K562 (cell line): Measurements from ENCODE around the gene DPP9. TPM values are rescaled to one million over a fixed set of nuclear protein-coding genes. Genes with fewer than 3 reads are reported as not detected.

Experiments used
- ATAC-seq: fragments of 200-7000 bp; cut with Tn5 transposase; 3 replicates; pipeline ENCODE4 v1.9.1; 2020; ENCODE audit warnings: moderate library complexity
- BruUV-seq: library from RNA; stranded (reverse); fragments of 400-500 nt; replicated peaks from 2 replicates; lab custom pipeline; 2021; lab: Mats Ljungman, UMichigan
- CTCF ChIA-PET: fragments of 300-600 bp; formaldehyde crosslinking; extraction: SDS; loops from one replicate; lab custom pipeline; 2021; ENCODE audit warnings: low intra/inter-chr PET ratio; lab: Yijun Ruan, JAX
- POLR2A ChIA-PET: fragments of 300-600, 350-650 bp; sonication (Branson Sonifier 250); formaldehyde crosslinking; extraction: SDS; loops from one replicate; lab custom pipeline; 2021; ENCODE audit warnings: antibody characterized with exemption, inconsistent platforms; lab: Yijun Ruan, JAX
- DNase-seq, 4 experiments: peaks; one replicate each; pipeline versions ENCODE4 v3.0.0 to v3.0.0-alpha.2; 2011 to 2018; ENCODE audit warnings: low spot score in 3 of 4, mixed read lengths in 3 of 4; ENCODE audit errors: extremely low read depth in 1 of 4
- FAIRE-seq: peaks from 2 replicates; lab custom pipeline; 2011; peaks lifted over from hg19 to GRCh38; lab: Jason Lieb, UNC
- H2AFZ ChIP-seq: 2 replicates; pipeline ENCODE4 v1.6.0; 2011; ENCODE audit warnings: low read depth, low read length, control low read depth, inconsistent platforms
- H3K27ac ChIP-seq: fragments of 200-600 bp; 3 replicates; pipeline ENCODE4 v1.8.0; 2011; ENCODE audit warnings: low read depth, mild to moderate bottlenecking, control low read depth, inconsistent platforms, low read length, moderate library complexity, mixed read lengths; ENCODE audit errors: extremely low read depth
- H3K27me3 ChIP-seq, 2 experiments: fragments of 300-600 bp in 1 of 2; 2 replicates in 1 of 2; 3 replicates in 1 of 2; pipeline versions ENCODE4 v1.6.0 to v1.8.0; 2011; ENCODE audit warnings: inconsistent platforms in 2 of 2, low read length in 2 of 2, mild to moderate bottlenecking in 1 of 2, mixed read lengths in 1 of 2, moderate library complexity in 1 of 2; ENCODE audit not compliant: control insufficient read depth in 2 of 2, insufficient read depth in 2 of 2
- H3K36me3 ChIP-seq: fragments of 300-600 bp; 3 replicates; pipeline ENCODE4 v1.8.0; 2011; ENCODE audit warnings: mild to moderate bottlenecking, low read length, inconsistent platforms; ENCODE audit not compliant: control insufficient read depth, insufficient read depth
- H3K4me1 ChIP-seq, 2 experiments: fragments of 200-600 bp in 1 of 2; replicated peaks in 1 of 2; 2 replicates in 1 of 2; 3 replicates in 1 of 2; pipeline versions ENCODE4 v1.5.1 to v1.8.0; 2011; ENCODE audit warnings: inconsistent platforms in 2 of 2, low read length in 2 of 2, mild to moderate bottlenecking in 1 of 2, mixed read lengths in 1 of 2, moderate library complexity in 1 of 2; ENCODE audit not compliant: control insufficient read depth in 2 of 2, insufficient read depth in 2 of 2
- H3K4me2 ChIP-seq: 2 replicates; pipeline ENCODE4 v1.6.1; 2011; ENCODE audit warnings: low read length, control low read depth, inconsistent platforms, mixed read lengths; ENCODE audit not compliant: insufficient read depth
- H3K4me3 ChIP-seq: fragments of 200-600 bp; sonication (generic), shearing (Covaris generic); 2 replicates; pipeline ENCODE4 v1.5.1; 2016; ENCODE audit warnings: control low read depth, inconsistent platforms
- H3K79me2 ChIP-seq: fragments of 200-600 bp; 3 replicates; pipeline ENCODE4 v1.8.0; 2011; ENCODE audit warnings: low read length, inconsistent platforms; ENCODE audit not compliant: control insufficient read depth, insufficient read depth
- H3K9ac ChIP-seq, 2 experiments: 2 replicates each; pipeline versions ENCODE4 v1.6.0 to v1.6.1; 2011; ENCODE audit warnings: low read depth in 2 of 2, low read length in 2 of 2, control low read depth in 1 of 2, inconsistent platforms in 1 of 2, mild to moderate bottlenecking in 1 of 2, mixed read lengths in 1 of 2; ENCODE audit not compliant: insufficient read depth in 1 of 2
- H3K9me1 ChIP-seq: one replicate; pipeline ENCODE4 v1.6.0; 2011; ENCODE audit warnings: inconsistent platforms, mild to moderate bottlenecking, low read length, moderate library complexity; ENCODE audit not compliant: control insufficient read depth, insufficient read depth
- H3K9me3 ChIP-seq: replicated peaks from 2 replicates; pipeline ENCODE4 v1.5.1; 2011; ENCODE audit warnings: low read depth, low read length, inconsistent platforms; ENCODE audit not compliant: control insufficient read depth, insufficient read depth
- H4K20me1 ChIP-seq: replicated peaks from 2 replicates; pipeline ENCODE4 v1.6.1; 2011; ENCODE audit warnings: low read length, inconsistent platforms, mixed read lengths; ENCODE audit not compliant: control insufficient read depth, insufficient read depth
- FOXJ3 ChIP-seq: sonication (generic); formaldehyde crosslinking; IDR thresholded peaks from 2 replicates; pipeline ENCODE4 v1.4.0; 2020; ENCODE audit warnings: mild to moderate bottlenecking, missing genetic modification reagents
- ILK ChIP-seq: fragments of 450-650 bp; IDR thresholded peaks from 2 replicates; pipeline ENCODE4 v1.6.1; 2016; ENCODE audit warnings: missing genetic modification characterization, low read depth, mild to moderate bottlenecking, missing compliant biosample characterization, moderate library complexity, borderline replicate concordance
- KHSRP ChIP-seq: fragments of 450-650 bp; IDR thresholded peaks from 2 replicates; pipeline ENCODE4 v1.6.1; 2017
- MYBL2 ChIP-seq, 2 experiments: fragments of 450-650 bp in 1 of 2; sonication (generic) in 1 of 2; formaldehyde crosslinking in 1 of 2; IDR thresholded peaks; 2 replicates each; pipeline versions ENCODE4 v1.6.1 to v1.8.1; 2017 to 2022; ENCODE audit warnings: borderline replicate concordance in 1 of 2, inconsistent platforms in 1 of 2, low read depth in 1 of 2, mild to moderate bottlenecking in 1 of 2, missing genetic modification reagents in 1 of 2, moderate library complexity in 1 of 2
- NR4A1 ChIP-seq, 2 experiments: fragments of 250-450 bp in 1 of 2; fragments of 450-650 bp in 1 of 2; sonication (Bioruptor Pico) in 1 of 2; IDR thresholded peaks; 2 replicates each; pipeline versions ENCODE4 v1.4.0 to v1.6.1; 2016 to 2020; ENCODE audit warnings: mild to moderate bottlenecking in 2 of 2, missing compliant biosample characterization in 1 of 2, missing genetic modification characterization in 1 of 2, moderate library complexity in 1 of 2
- POLR2AphosphoS5 ChIP-seq: IDR thresholded peaks from 2 replicates; pipeline ENCODE4 v1.6.1; 2011; ENCODE audit warnings: mild to moderate bottlenecking, low read depth, low read length, moderate library complexity; ENCODE audit not compliant: control insufficient read depth, insufficient read depth
- SREBF2 ChIP-seq: sonication (generic); formaldehyde crosslinking; IDR thresholded peaks from 2 replicates; pipeline ENCODE4 v1.4.0; 2020; ENCODE audit warnings: mild to moderate bottlenecking, missing genetic modification reagents
- YBX1 ChIP-seq: fragments of 450-650 bp; IDR thresholded peaks from 2 replicates; pipeline ENCODE4 v1.7.1; 2016; ENCODE audit warnings: mild to moderate bottlenecking
- ZNF384 ChIP-seq: IDR thresholded peaks from 2 replicates; pipeline ENCODE4 v1.6.1; 2012; ENCODE audit warnings: low read depth, low read length, improper control_type of control experiment
- ZNF584 ChIP-seq: fragments of 200-800 bp; sonication (Bioruptor generic); IDR thresholded peaks from 2 replicates; pipeline ENCODE4 v1.6.1; 2016; ENCODE audit warnings: low read depth, mild to moderate bottlenecking, missing genetic modification characterization, missing compliant biosample characterization
- WGBS: fragments of 100-300 bp; shearing (Covaris generic); methylation state at CpG from one replicate; pipeline ENCODE4 v1.1.6; 2016; ENCODE audit warnings: low coverage, mixed read lengths; ENCODE audit not compliant: insufficient coverage; ENCODE audit errors: missing lambda C conversion rate; 5-methylcytosine and 5-hydroxymethylcytosine counted together
- in situ Hi-C: fragments of 300-500 bp; cut with MboI; formaldehyde crosslinking; loops from 4 replicates; pipeline ENCODE4 v1.15.0; 2018; ENCODE audit warnings: inconsistent platforms, mixed read lengths
- intact Hi-C: fragments of 100-400 bp; cut with micrococcal nuclease; formaldehyde crosslinking; loops from 2 replicates; pipeline ENCODE4 v1.14.2; 2022
- polyA plus RNA-seq, 8 experiments: library from polyadenylated mRNA; depleted of rRNA in 4 of 8; stranded (reverse) in 5 of 8; unstranded in 3 of 8; fragments of >200 nt; fragmentation: Nextera tagmentation in 2 of 8; fragmentation: Illumina TruSeq in 1 of 8; extraction: Ambion mirVana in 2 of 8; extraction: Trizol in 1 of 8; gene quantifications; 2 replicates each; pipeline versions ENCODE4 v1.2.1 to v1.2.3, GENCODE V29; 2011 to 2014; ENCODE audit warnings: inconsistent platforms in 1 of 8, missing spikeins in 1 of 8
- total RNA-seq, 7 experiments: library from RNA; depleted of rRNA in 6 of 7; stranded (reverse); fragments of >200 nt in 6 of 7; fragmentation: Illumina TruSeq in 2 of 7; extraction: Trizol in 2 of 7; gene quantifications; 2 replicates each; pipeline versions ENCODE4 v1.2.1 to v1.2.3, GENCODE V29; 2011 to 2021; ENCODE audit warnings: low replicate concordance in 1 of 7
- TF ChIP-seq, protein P1 (sequence below): fragments of 250-450 bp; sonication (Bioruptor Pico); IDR thresholded peaks from 2 replicates; pipeline ENCODE4 v1.9.0; 2021; ENCODE audit warnings: mild to moderate bottlenecking
- TF ChIP-seq, protein P2 (sequence below), 3 experiments: fragments of 200-800 bp in 1 of 3; sonication (Bioruptor generic) in 1 of 3; sonication (generic) in 1 of 3; formaldehyde crosslinking in 1 of 3; IDR thresholded peaks; 2 replicates each; pipeline versions ENCODE4 v1.6.1 to v1.8.0; 2016 to 2022; ENCODE audit warnings: mild to moderate bottlenecking in 2 of 3, missing compliant biosample characterization in 2 of 3, missing genetic modification characterization in 2 of 3, missing genetic modification reagents in 1 of 3
- TF ChIP-seq, protein P3 (sequence below): IDR thresholded peaks from 2 replicates; pipeline ENCODE4 v1.6.1; 2014; ENCODE audit warnings: antibody characterized with exemption
- TF ChIP-seq, protein P4 (sequence below), 2 experiments: fragments of 450-650 bp in 1 of 2; sonication (generic) in 1 of 2; formaldehyde crosslinking in 1 of 2; IDR thresholded peaks in 1 of 2; conservative IDR thresholded peaks in 1 of 2; 2 replicates each; pipeline versions ENCODE4 v1.6.1 to v1.8.1; 2016 to 2023; ENCODE audit warnings: mild to moderate bottlenecking in 2 of 2, moderate library complexity in 2 of 2, inconsistent platforms in 1 of 2, missing genetic modification reagents in 1 of 2

DPP9 gene
- total and polyA plus RNA-seq, 9 of the 15 experiments (the other 6 are each of a cell fraction or from before 2014, with no cell fraction given), result 0.90 to 66.7 (median 24.5) TPM

DNA sequence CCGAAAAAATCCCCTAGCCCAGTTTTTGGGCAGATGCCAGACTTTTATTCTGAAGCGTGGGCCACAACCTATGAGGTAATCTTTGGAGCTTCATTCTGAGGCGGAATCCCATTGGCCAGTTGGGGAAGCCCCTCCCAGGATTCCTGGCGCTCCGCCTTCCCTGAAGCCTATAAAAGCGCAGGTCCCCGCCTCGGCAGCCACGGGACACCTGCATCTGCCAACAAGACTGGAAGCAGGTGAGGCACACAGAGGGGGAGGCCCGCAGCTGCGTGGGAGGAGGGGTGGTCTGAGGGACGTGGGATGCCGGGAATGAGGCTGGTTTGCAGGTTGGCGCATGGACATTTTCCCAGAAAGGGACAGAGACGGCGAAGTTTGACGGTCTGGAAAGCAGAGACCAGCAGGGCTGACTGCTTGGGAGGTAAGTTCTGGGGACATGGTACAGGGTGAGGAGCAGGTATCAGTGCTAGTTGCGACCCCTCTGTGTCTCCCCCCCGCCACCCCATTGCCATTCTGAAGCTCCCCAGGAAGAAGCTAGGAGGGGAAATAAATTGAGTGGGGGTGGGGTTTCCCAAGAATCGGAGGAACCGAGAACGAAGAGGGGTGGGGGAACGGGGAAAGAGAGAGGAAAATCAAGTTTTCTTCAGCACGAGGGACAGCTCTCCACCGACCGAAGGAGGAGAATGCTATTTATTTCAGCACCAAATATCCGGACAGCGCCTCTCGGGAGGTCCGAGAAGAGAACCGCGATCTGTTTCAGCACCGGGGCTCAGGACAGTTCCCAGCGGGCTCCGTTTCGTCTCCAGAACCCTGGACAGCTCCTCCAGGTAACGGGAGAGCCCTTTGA, 45.5 kb upstream of the DPP9 start:
- WGBS, result 21% methylated on average over 33 of the region's 37 CpGs
- Histone ChIP-seq H3K36me3 (no peaks in the 10 kb centered on the region), H4K20me1 (0 out of 2 replicates have a peak, but pooled peaks cover 7% of the 10 kb centered on the region), H3K9me3 (no peaks in the 10 kb centered on the region), H2AFZ (no peak overlapping the region), H3K4me3 (no peak overlapping the region), H3K9ac (no peak overlapping the region), H3K4me2 (no peak overlapping the region), H3K27me3 (peaks cover 3 to 17% of the 10 kb centered on the region in 2 experiments; a peak in 3 of 5 replicates), H3K79me2 (no peaks in the 10 kb centered on the region), H3K27ac (no peak overlapping the region), H3K9me1 (no peaks in the 10 kb centered on the region), H3K4me1 (peaks cover 0 to 3% of the 10 kb centered on the region in 2 experiments; a peak in 1 of 5 replicates)
- DNase-seq (peak; percentile 84 to 93 (median 89)), FAIRE-seq (peak; percentile 95), ATAC-seq (peak; percentile 77)
- no TSS peak for BruUV-seq
- POLR2A ChIA-PET, result interaction anchor here (0.6 to 0.9 kb wide), 5 partner anchors 20 to 753 kb away, joined by 3 to 6 read pairs (median 3); partner anchors contain the start of genes FEM1A and PLIN3
- CTCF ChIA-PET, result no interaction called here
- intact Hi-C loops, result no loop called here
- in situ Hi-C loops, result no loop called here
- TF ChIP-seq ILK (tag), result no peak
- TF ChIP-seq POLR2AphosphoS5, result peak; percentile 77; the same call in 1 of the 2 replicates
- TF ChIP-seq, protein P1, sequence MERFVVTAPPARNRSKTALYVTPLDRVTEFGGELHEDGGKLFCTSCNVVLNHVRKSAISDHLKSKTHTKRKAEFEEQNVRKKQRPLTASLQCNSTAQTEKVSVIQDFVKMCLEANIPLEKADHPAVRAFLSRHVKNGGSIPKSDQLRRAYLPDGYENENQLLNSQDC, result no peak
- TF ChIP-seq KHSRP, result no peak
- TF ChIP-seq, protein P2, sequence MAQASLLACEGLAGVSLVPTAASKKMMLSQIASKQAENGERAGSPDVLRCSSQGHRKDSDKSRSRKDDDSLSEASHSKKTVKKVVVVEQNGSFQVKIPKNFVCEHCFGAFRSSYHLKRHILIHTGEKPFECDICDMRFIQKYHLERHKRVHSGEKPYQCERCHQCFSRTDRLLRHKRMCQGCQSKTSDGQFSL (CRISPR knock-in tag; IDR thresholded peaks at IDR 0.05), result peak; percentile 84
- TF ChIP-seq, protein P2 (tag; IDR thresholded peaks at IDR 0.05), result no peak
- TF ChIP-seq YBX1, result no peak
- TF ChIP-seq ZNF584, result peak; percentile 92
- TF ChIP-seq ZNF384, result 0 out of 2 replicates have a peak, but pooled peaks have one; percentile 43
- no peak for TF ChIP-seq MYBL2 (IDR thresholded peaks at IDR 0.05; ENCODE audit: low read depth)
- TF ChIP-seq MYBL2 (CRISPR knock-in tag; IDR thresholded peaks at IDR 0.05; ENCODE audit: borderline replicate concordance), result no peak
- TF ChIP-seq NR4A1 (CRISPR knock-in tag; IDR thresholded peaks at IDR 0.05), result no peak
- TF ChIP-seq NR4A1 (tag; IDR thresholded peaks at IDR 0.05), result peak; percentile 87
- TF ChIP-seq, protein P3, sequence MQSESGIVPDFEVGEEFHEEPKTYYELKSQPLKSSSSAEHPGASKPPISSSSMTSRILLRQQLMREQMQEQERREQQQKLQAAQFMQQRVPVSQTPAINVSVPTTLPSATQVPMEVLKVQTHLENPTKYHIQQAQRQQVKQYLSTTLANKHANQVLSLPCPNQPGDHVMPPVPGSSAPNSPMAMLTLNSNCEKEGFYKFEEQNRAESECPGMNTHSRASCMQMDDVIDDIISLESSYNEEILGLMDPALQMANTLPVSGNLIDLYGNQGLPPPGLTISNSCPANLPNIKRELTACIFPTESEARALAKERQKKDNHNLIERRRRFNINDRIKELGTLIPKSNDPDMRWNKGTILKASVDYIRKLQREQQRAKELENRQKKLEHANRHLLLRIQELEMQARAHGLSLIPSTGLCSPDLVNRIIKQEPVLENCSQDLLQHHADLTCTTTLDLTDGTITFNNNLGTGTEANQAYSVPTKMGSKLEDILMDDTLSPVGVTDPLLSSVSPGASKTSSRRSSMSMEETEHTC, result no peak
- peak; percentile 99 for TF ChIP-seq SREBF2
- TF ChIP-seq, protein P4, sequence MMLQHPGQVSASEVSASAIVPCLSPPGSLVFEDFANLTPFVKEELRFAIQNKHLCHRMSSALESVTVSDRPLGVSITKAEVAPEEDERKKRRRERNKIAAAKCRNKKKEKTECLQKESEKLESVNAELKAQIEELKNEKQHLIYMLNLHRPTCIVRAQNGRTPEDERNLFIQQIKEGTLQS (IDR thresholded peaks at IDR 0.05), result no peak
- TF ChIP-seq, protein P4 (CRISPR knock-in tag; conservative IDR thresholded peaks at IDR 0.05), result peak; percentile 98
- peak; percentile 97 for TF ChIP-seq FOXJ3
